MCF 10A (cell line): ENCODE results near the gene HNRNPA2B1. TPM values are rescaled to one million over a fixed set of nuclear protein-coding genes. Genes with fewer than 3 reads are reported as not detected.

Experiments used
- BruUV-seq: library from RNA; stranded (reverse); fragments of 400-500 nt; replicated peaks from 2 replicates; lab custom pipeline; 2021; lab: Mats Ljungman, UMichigan
- CTCF ChIA-PET: fragments of 300-600 bp; sonication (Branson Sonifier 250); formaldehyde crosslinking; extraction: SDS; loops from one replicate; lab custom pipeline; 2021; ENCODE audit warnings: antibody characterized with exemption, inconsistent platforms; lab: Yijun Ruan, JAX
- POLR2A ChIA-PET: fragments of 300-600, 350-650 bp; sonication (Branson Sonifier 250); formaldehyde crosslinking; extraction: SDS; loops from one replicate; lab custom pipeline; 2020; ENCODE audit warnings: antibody characterized with exemption, inconsistent platforms; lab: Yijun Ruan, JAX
- DNase-seq: peaks from one replicate; pipeline ENCODE4 v3.0.0-alpha.2; 2018; ENCODE audit not compliant: unreplicated experiment
- H3K27ac Mint-ChIP-seq: one replicate; pipeline ENCODE4 v1.8.0; 2022; ENCODE audit warnings: mild to moderate bottlenecking, low read depth, mixed read lengths; ENCODE audit not compliant: unreplicated experiment
- H3K27me3 Mint-ChIP-seq: one replicate; pipeline ENCODE4 v1.8.0; 2022; ENCODE audit warnings: mixed read lengths; ENCODE audit not compliant: insufficient read depth, unreplicated experiment
- H3K36me3 Mint-ChIP-seq: one replicate; pipeline ENCODE4 v1.8.0; 2022; ENCODE audit warnings: mild to moderate bottlenecking, moderate library complexity, mixed read lengths; ENCODE audit not compliant: insufficient read depth, unreplicated experiment
- H3K4me1 Mint-ChIP-seq: one replicate; pipeline ENCODE4 v1.8.0; 2022; ENCODE audit warnings: mixed read lengths; ENCODE audit not compliant: insufficient read depth, unreplicated experiment
- H3K4me3 Mint-ChIP-seq: one replicate; pipeline ENCODE4 v1.8.0; 2022; ENCODE audit warnings: mild to moderate bottlenecking, moderate library complexity, mixed read lengths; ENCODE audit not compliant: unreplicated experiment
- H3K9me3 Mint-ChIP-seq: one replicate; pipeline ENCODE4 v1.8.0; 2022; ENCODE audit warnings: mixed read lengths; ENCODE audit not compliant: unreplicated experiment
- intact Hi-C: fragments of 100-400 bp; cut with micrococcal nuclease; formaldehyde crosslinking; loops from 2 replicates; pipeline ENCODE4 v1.14.1; 2022
- total RNA-seq: library from RNA; stranded (reverse); gene quantifications from 2 replicates; pipeline ENCODE4 v1.2.3, GENCODE V29; 2022
- TF ChIP-seq, protein P1 (sequence below): fragments of 200-600 bp; IDR thresholded peaks from one replicate; pipeline ENCODE4 v1.8.0; 2022; ENCODE audit warnings: antibody characterized with exemption, mild to moderate bottlenecking; ENCODE audit not compliant: unreplicated experiment

Gene HNRNPA2B1
- total RNA-seq, 1 experiment from 2014 or later: 646 TPM

DNA sequence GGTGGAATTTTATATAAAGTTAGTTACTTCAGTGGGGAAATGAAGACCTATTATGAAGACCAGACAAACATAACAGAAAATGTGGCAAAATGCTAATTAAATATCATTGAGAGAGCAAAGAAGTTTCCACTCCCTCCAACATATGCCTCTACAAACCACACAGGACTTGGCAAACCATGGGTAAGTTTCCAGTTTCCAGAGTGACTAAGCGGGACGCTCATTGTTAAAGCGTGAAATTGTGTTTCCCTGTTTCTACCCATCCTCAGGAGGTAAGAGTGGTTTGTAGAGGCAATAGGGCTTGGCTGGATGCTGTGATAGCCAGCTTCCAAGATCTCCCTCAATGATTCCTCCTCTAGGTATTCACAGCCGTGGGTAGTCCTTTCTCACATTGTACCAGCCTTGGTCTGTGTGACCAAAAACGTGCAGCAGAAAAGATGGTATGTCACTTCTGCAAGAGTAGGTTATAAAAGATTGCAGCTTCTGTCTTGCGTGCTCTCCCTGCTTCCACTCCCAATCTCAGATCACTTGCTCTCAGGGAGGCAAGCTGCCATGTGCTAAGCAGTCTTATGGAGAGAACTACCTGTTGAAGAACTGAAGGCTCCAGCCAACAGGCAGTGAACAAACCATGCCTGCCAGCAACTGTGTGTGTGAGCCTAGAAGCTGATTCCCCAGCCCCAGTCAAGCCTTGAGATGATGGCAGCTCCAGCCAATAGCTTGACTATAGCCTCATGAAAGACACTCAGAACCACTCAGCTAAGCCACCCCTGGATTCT, 36.7 kb upstream of the HNRNPA2B1 start:
- DNase-seq: peak; percentile 33
- no peaks in the 10 kb centered on the region for H3K27me3 Mint-ChIP-seq
- H3K27ac Mint-ChIP-seq: no peak overlapping the region
- no peaks in the 10 kb centered on the region for H3K4me1 Mint-ChIP-seq
- H3K4me3 Mint-ChIP-seq: no peak overlapping the region
- no TSS peak for BruUV-seq
- ChIA-PET CTCF (no interaction called here), POLR2A (interaction anchor here (0.6 kb wide), 1 partner anchor 31 kb away, joined by 3 read pairs; no protein-coding TSS in a partner anchor)
- no peaks in the 10 kb centered on the region for H3K36me3 Mint-ChIP-seq
- intact Hi-C loops: no loop called here
- TF ChIP-seq, protein P1, sequence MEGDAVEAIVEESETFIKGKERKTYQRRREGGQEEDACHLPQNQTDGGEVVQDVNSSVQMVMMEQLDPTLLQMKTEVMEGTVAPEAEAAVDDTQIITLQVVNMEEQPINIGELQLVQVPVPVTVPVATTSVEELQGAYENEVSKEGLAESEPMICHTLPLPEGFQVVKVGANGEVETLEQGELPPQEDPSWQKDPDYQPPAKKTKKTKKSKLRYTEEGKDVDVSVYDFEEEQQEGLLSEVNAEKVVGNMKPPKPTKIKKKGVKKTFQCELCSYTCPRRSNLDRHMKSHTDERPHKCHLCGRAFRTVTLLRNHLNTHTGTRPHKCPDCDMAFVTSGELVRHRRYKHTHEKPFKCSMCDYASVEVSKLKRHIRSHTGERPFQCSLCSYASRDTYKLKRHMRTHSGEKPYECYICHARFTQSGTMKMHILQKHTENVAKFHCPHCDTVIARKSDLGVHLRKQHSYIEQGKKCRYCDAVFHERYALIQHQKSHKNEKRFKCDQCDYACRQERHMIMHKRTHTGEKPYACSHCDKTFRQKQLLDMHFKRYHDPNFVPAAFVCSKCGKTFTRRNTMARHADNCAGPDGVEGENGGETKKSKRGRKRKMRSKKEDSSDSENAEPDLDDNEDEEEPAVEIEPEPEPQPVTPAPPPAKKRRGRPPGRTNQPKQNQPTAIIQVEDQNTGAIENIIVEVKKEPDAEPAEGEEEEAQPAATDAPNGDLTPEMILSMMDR: no peak
- H3K9me3 Mint-ChIP-seq: no peaks in the 10 kb centered on the region

- H3K9me3 Mint-ChIP-seq: no peaks in the 10 kb centered on the region
- CTCF ChIA-PET: no interaction called here
- no peak overlapping the region for H3K27ac Mint-ChIP-seq
- intact Hi-C loops: no loop called here
- no peaks in the 10 kb centered on the region for H3K27me3 Mint-ChIP-seq
- no peaks in the 10 kb centered on the region for H3K36me3 Mint-ChIP-seq
- no peak overlapping the region for H3K4me3 Mint-ChIP-seq
- DNase-seq: no peak
- TF ChIP-seq, protein P1: no peak
- H3K4me1 Mint-ChIP-seq: no peaks in the 10 kb centered on the region
- POLR2A ChIA-PET: interaction anchor here (0.6 kb wide), 1 partner anchor 191 kb away, joined by 3 read pairs; no protein-coding TSS in a partner anchor
- no TSS peak for BruUV-seq
These were observed 33.5 kb upstream of the HNRNPA2B1 start for GRCh38 chr7:26233902-26234511.

DNA sequence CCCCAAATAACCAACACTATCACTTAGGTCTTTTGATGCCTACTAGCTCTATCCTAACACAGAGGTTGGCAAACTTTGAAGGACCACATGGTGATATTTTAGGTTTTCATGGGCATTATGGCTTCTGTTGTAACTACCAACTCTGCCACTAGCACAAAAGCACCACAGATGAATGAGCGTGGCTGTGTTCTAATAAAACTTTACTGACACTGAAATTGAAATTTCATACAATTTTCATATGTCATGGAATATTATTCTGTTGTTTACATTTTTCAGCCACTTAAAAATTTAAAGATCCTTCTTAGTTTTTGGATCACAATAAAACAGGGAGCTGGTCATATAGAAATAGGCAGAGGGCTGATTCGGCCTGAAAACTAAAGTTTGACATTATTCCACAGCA, 27.4 kb upstream of the HNRNPA2B1 start:
- intact Hi-C loops: no loop called here
- Mint-ChIP-seq H3K36me3 (no peaks in the 10 kb centered on the region), H3K9me3 (no peaks in the 10 kb centered on the region), H3K27me3 (no peaks in the 10 kb centered on the region), H3K27ac (no peak overlapping the region), H3K4me1 (no peaks in the 10 kb centered on the region), H3K4me3 (no peak overlapping the region)
- BruUV-seq: no TSS peak
- ChIA-PET CTCF (interaction anchor here (1.0 kb wide), 1 partner anchor 14 kb away, joined by 5 read pairs; no protein-coding TSS in a partner anchor), POLR2A (interaction anchor here (1.4 kb wide), 1 partner anchor 25 kb away, joined by 3 read pairs; no protein-coding TSS in a partner anchor)
- TF ChIP-seq, protein P1: no peak
- DNase-seq: no peak

DNA sequence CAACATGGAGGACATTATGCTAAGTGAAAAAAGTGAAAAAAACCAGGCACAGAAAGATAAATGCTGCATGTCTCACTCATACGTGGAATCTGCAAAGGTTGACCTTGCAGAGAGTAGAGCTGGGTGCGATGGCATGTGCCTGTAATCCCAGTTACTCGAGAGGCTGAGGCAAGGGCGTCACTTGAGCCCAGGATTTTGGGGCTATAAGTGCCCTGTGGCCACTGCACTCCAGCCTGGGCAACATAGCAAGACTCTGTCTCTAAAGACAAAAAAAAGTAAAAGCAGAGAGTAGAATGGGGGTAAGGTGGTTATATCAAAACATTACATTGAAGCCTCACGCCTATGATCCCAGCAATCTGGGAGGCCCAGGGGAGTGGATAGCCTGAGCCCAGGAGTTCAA, 23.8 kb upstream of the HNRNPA2B1 start:
- H3K36me3 Mint-ChIP-seq: no peaks in the 10 kb centered on the region
- intact Hi-C loops: no loop called here
- no peak for DNase-seq
- H3K4me1 Mint-ChIP-seq: no peaks in the 10 kb centered on the region
- no peak overlapping the region for H3K27ac Mint-ChIP-seq
- CTCF ChIA-PET: no interaction called here
- H3K9me3 Mint-ChIP-seq: no peaks in the 10 kb centered on the region
- BruUV-seq: no TSS peak
- H3K4me3 Mint-ChIP-seq: no peak overlapping the region
- TF ChIP-seq, protein P1: no peak
- POLR2A ChIA-PET: no interaction called here
- no peaks in the 10 kb centered on the region for H3K27me3 Mint-ChIP-seq
